Colonic mucosa (tissue), 4 donors: Measurements from ENCODE around the gene CARMIL1. TPM values are rescaled to one million over a fixed set of nuclear protein-coding genes. Genes with fewer than 3 reads are reported as not detected.

Experiments used
- DNase-seq: peaks from one replicate; pipeline ENCODE4 v3.0.0-alpha.2; 2020
- H3K27ac ChIP-seq: fragments of 200-600 bp; one replicate; pipeline ENCODE4 v1.8.0; 2021
- H3K27me3 ChIP-seq: fragments of 200-600 bp; one replicate; pipeline ENCODE4 v1.8.0; 2021
- H3K36me3 ChIP-seq: fragments of 200-600 bp; one replicate; pipeline ENCODE4 v1.8.0; 2021
- H3K4me1 ChIP-seq: fragments of 200-600 bp; one replicate; pipeline ENCODE4 v1.8.0; 2021; ENCODE audit warnings: mild to moderate bottlenecking
- H3K4me3 ChIP-seq: fragments of 200-600 bp; one replicate; pipeline ENCODE4 v1.8.0; 2021
- H3K9ac ChIP-seq, 2 donors: one replicate each; pipeline ENCODE4 v1.7.0; 2013; ENCODE audit warnings: control low read depth in 2 of 2, low read depth in 2 of 2, low read length in 2 of 2
- H3K9me3 ChIP-seq: fragments of 200-600 bp; one replicate; pipeline ENCODE4 v1.8.0; 2021
- intact Hi-C: fragments of 100-400 bp; cut with DNase I; formaldehyde crosslinking; loops from one replicate; pipeline ENCODE4 v1.14.1; 2022
- total RNA-seq, 2 donors: library from RNA; stranded (reverse); fragmentation: NEBNext Ultra II Directional in 1 of 2; extraction: Animal tissue kit (Norgen Biotek cat#: 25700) in 1 of 2; gene quantifications; one replicate each; pipeline ENCODE4 v1.2.1, GENCODE V29; 2021
- TF ChIP-seq, protein P1 (sequence below): fragments of 200-600 bp; IDR thresholded peaks from one replicate; pipeline ENCODE4 v1.8.0; 2022; ENCODE audit warnings: antibody characterized with exemption, mild to moderate bottlenecking
- donor health status: healthy.
- donor health status: DM: no; HTN: no; CAD: no.
- donor health status: DM: no; HTN: no; CAD: no.

The CARMIL1 gene
- total RNA-seq, 2 donors from 2014 or later: 38.6 to 50.2 TPM

DNA sequence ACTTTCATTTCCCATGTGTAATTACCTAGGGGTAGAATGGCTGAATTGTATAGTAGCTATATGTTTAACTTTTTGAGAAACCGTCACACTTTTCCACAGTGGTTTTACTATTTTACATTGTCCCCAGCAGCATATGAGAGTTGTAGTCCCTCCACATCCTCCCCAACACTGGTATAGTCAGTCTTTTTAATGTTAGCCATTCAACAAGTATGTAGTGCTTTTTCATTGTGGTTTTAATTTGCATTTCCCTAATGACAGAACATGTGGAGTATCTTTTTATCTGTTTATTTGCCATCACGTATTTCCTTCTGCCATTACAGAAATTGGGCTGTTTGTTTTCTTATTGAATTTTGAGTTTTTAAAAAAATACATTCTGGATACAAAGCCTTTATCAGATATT is 148.4 kb downstream of the CARMIL1 start:
- H3K9ac ChIP-seq: no peak overlapping the region
- TF ChIP-seq, protein P1, sequence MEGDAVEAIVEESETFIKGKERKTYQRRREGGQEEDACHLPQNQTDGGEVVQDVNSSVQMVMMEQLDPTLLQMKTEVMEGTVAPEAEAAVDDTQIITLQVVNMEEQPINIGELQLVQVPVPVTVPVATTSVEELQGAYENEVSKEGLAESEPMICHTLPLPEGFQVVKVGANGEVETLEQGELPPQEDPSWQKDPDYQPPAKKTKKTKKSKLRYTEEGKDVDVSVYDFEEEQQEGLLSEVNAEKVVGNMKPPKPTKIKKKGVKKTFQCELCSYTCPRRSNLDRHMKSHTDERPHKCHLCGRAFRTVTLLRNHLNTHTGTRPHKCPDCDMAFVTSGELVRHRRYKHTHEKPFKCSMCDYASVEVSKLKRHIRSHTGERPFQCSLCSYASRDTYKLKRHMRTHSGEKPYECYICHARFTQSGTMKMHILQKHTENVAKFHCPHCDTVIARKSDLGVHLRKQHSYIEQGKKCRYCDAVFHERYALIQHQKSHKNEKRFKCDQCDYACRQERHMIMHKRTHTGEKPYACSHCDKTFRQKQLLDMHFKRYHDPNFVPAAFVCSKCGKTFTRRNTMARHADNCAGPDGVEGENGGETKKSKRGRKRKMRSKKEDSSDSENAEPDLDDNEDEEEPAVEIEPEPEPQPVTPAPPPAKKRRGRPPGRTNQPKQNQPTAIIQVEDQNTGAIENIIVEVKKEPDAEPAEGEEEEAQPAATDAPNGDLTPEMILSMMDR: no peak
- H3K4me3 ChIP-seq: no peak overlapping the region
- H3K27me3 ChIP-seq: no peaks in the 10 kb centered on the region
- DNase-seq: no peak
- H3K27ac ChIP-seq: no peak overlapping the region
- no peaks in the 10 kb centered on the region for H3K9me3 ChIP-seq
- intact Hi-C loops: no loop called here
- H3K4me1 ChIP-seq: peaks cover 6% of the 10 kb centered on the region
- H3K36me3 ChIP-seq: no peaks in the 10 kb centered on the region

DNA sequence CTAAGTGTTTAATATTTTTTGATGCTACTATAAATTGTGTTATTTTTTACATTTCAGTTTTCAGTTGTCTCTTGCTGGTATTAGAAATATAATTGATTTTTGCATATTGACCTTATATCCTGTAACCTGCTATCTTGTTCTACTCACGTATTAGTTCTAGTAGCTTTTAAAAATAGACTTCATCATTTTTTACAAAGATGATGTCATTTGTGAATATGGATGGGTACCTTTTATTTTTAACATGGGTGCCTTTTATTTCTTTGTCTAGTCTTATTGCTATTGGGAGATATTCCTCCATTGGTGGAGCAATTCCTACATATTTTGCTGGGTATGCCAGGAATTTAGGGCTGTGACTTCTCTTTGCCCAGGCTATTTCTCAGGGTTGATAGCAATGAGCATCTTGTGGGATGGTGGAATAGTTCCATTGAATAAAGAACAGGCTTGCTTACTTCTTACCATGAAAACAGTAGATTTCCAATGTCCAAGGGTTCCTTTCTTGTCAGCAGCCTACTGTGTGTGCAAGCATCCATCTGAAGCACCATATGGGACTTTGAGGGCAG is 149.7 kb downstream of the CARMIL1 start:
- Histone ChIP-seq H3K27ac (no peak overlapping the region), H3K27me3 (no peaks in the 10 kb centered on the region), H3K4me1 (peaks cover 9% of the 10 kb centered on the region), H3K9me3 (no peaks in the 10 kb centered on the region), H3K36me3 (no peaks in the 10 kb centered on the region), H3K4me3 (no peak overlapping the region), H3K9ac (no peak overlapping the region)
- TF ChIP-seq, protein P1: no peak
- no peak for DNase-seq
- intact Hi-C loops: no loop called here

DNA sequence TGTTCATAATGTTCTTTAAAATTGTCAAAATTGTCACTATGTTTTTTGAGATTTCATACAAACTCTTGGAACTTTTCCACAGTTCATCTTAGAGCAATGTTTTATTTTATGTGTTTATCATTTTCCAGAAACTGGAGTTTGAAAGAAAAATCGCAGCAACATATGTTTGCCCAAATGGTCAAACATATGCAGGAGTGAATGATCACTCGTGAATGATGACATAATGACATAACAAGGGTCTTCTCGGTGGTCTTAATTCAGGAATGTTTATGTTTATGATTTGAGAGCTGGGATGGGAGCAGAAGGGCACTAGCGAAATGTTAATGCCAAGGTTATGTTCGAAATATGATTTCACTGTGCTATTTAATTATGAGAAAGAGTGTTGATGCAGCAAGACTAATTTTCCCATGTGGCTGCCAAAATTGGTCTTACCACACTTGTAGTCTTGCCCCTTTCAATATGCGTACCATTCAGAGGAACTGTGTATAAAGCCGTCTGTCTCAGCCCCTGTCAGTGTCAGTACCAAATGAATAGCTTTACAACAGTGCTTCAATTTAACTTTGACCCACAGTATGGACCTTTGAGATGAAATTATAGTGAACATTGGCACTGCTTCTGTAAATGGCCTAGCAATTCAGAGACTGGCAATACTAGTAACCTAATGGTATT is 152.3 kb downstream of the CARMIL1 start:
- intact Hi-C loops: no loop called here
- H3K4me3 ChIP-seq: no peak overlapping the region
- no peak overlapping the region for H3K9ac ChIP-seq
- no peak overlapping the region for H3K27ac ChIP-seq
- H3K9me3 ChIP-seq: no peaks in the 10 kb centered on the region
- DNase-seq: no peak
- no peaks in the 10 kb centered on the region for H3K36me3 ChIP-seq
- TF ChIP-seq, protein P1: no peak
- H3K4me1 ChIP-seq: peaks cover 9% of the 10 kb centered on the region
- H3K27me3 ChIP-seq: no peaks in the 10 kb centered on the region

DNA sequence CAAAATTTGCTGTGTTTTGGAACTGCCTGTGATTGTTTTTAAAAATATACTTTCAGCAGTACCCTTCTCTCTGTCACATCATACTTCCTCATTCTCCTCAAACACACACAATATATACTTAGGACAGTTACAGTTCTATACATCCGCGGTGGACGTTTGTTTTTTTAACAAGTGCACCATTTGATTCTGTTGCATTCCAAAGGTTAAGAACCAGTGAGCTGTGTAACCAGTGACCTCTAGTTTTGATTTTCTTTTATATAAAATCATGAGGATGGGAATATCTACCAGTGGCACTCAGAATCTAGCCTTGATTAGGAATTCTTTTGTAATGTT is 152.8 kb downstream of the CARMIL1 start:
- TF ChIP-seq, protein P1: no peak
- Histone ChIP-seq H3K4me1 (peaks cover 9% of the 10 kb centered on the region), H3K27ac (no peak overlapping the region), H3K36me3 (no peaks in the 10 kb centered on the region), H3K4me3 (no peak overlapping the region), H3K27me3 (no peaks in the 10 kb centered on the region), H3K9me3 (no peaks in the 10 kb centered on the region), H3K9ac (no peak overlapping the region)
- intact Hi-C loops: no loop called here
- DNase-seq: no peak

DNA sequence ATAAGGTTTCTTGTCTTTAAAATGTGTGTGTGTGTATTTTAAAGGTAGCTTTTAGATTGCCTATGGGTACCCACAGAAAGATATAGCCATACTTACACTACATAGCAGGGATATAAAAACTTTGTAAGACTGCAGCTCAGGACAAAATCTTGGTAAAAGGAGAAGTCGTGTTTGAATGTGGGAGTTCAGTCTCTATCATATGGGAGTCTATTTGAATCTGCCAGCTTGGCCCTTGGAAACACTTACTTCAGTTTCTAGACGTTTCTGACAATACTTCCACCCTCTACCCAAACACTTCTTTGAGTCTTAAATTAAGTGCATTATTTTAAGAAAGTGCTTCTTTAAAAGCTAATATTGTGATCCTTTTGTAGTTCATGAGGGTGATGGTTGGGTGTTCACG is 155.7 kb downstream of the CARMIL1 start:
- H3K36me3 ChIP-seq: no peaks in the 10 kb centered on the region
- no peak overlapping the region for H3K9ac ChIP-seq
- H3K27me3 ChIP-seq: no peaks in the 10 kb centered on the region
- no peak overlapping the region for H3K27ac ChIP-seq
- DNase-seq: no peak
- TF ChIP-seq, protein P1: no peak
- intact Hi-C loops: no loop called here
- H3K9me3 ChIP-seq: no peaks in the 10 kb centered on the region
- H3K4me3 ChIP-seq: no peak overlapping the region
- peaks cover 9% of the 10 kb centered on the region for H3K4me1 ChIP-seq
